K562 (cell line): ENCODE results near the gene EPN3.

Experiments
- ASH1L ChIP-seq: fragments of 450-650 bp; IDR thresholded peaks from 2 replicates; pipeline ENCODE4 v1.6.1; 2018; ENCODE audit warnings: borderline replicate concordance, mild to moderate bottlenecking, low read depth; ENCODE audit not compliant: partially characterized antibody
- CTCF ChIP-seq, 3 experiments: IDR thresholded peaks in 2 of 3; conservative IDR thresholded peaks in 1 of 3; 2 replicates each; pipeline ENCODE4 v1.5.1; 2011 to 2012; ENCODE audit warnings: low read length in 3 of 3, mild to moderate bottlenecking in 3 of 3, control low read depth in 2 of 3, improper control_type of control experiment in 1 of 3, inconsistent platforms in 1 of 3, low read depth in 1 of 3, mixed read lengths in 1 of 3, moderate library complexity in 1 of 3; ENCODE audit not compliant: insufficient read depth in 2 of 3
- EP300 ChIP-seq: IDR thresholded peaks from 2 replicates; pipeline ENCODE4 v1.6.1; 2012; ENCODE audit warnings: low read length, improper control_type of control experiment
- POLR2A ChIP-seq: fragments of 450-650 bp; conservative IDR thresholded peaks from 2 replicates; pipeline ENCODE4 v1.6.1; 2016
- POLR2AphosphoS2 ChIP-seq: IDR thresholded peaks from 2 replicates; pipeline ENCODE4 v1.6.1; 2012; ENCODE audit warnings: low read length, improper control_type of control experiment
- RFX5 ChIP-seq: IDR thresholded peaks from 2 replicates; pipeline ENCODE4 v1.6.1; 2011; ENCODE audit warnings: low read depth, mild to moderate bottlenecking, improper control_type of control experiment, low read length
- THAP7 ChIP-seq: fragments of 250-450 bp; sonication (Bioruptor Pico); IDR thresholded peaks from 2 replicates; pipeline ENCODE4 v1.5.0; 2021
- ZNF609 ChIP-seq: sonication (generic); formaldehyde crosslinking; IDR thresholded peaks from 2 replicates; pipeline ENCODE4 v1.8.1; 2023; ENCODE audit warnings: missing genetic modification reagents, mild to moderate bottlenecking, borderline replicate concordance
- TF ChIP-seq, protein P1 (sequence below): fragments of 250-450 bp; sonication (Bioruptor Pico); IDR thresholded peaks from 2 replicates; pipeline ENCODE4 v1.5.1; 2021; ENCODE audit warnings: mild to moderate bottlenecking
- TF ChIP-seq, protein P2 (sequence below): IDR thresholded peaks from 3 replicates; pipeline ENCODE4 v1.6.1; 2011; ENCODE audit warnings: borderline replicate concordance, mild to moderate bottlenecking, moderate library complexity; ENCODE audit not compliant: insufficient read length; ENCODE audit errors: extremely low read depth
- TF ChIP-seq, protein P3 (sequence below): sonication (generic); formaldehyde crosslinking; IDR thresholded peaks from 2 replicates; pipeline ENCODE4 v1.9.0; 2022; ENCODE audit warnings: mild to moderate bottlenecking, missing genetic modification reagents

- TF ChIP-seq, protein P1, sequence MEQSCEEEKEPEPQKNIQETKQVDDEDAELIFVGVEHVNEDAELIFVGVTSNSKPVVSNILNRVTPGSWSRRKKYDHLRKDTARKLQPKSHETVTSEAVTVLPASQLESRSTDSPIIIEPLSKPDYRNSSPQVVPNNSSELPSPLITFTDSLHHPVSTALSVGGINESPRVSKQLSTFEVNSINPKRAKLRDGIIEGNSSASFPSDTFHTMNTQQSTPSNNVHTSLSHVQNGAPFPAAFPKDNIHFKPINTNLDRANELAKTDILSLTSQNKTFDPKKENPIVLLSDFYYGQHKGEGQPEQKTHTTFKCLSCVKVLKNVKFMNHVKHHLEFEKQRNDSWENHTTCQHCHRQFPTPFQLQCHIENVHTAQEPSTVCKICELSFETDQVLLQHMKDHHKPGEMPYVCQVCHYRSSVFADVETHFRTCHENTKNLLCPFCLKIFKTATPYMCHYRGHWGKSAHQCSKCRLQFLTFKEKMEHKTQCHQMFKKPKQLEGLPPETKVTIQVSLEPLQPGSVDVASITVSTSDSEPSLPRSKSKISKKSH (CRISPR knock-in tag) = no peak
- TF ChIP-seq, protein P2, sequence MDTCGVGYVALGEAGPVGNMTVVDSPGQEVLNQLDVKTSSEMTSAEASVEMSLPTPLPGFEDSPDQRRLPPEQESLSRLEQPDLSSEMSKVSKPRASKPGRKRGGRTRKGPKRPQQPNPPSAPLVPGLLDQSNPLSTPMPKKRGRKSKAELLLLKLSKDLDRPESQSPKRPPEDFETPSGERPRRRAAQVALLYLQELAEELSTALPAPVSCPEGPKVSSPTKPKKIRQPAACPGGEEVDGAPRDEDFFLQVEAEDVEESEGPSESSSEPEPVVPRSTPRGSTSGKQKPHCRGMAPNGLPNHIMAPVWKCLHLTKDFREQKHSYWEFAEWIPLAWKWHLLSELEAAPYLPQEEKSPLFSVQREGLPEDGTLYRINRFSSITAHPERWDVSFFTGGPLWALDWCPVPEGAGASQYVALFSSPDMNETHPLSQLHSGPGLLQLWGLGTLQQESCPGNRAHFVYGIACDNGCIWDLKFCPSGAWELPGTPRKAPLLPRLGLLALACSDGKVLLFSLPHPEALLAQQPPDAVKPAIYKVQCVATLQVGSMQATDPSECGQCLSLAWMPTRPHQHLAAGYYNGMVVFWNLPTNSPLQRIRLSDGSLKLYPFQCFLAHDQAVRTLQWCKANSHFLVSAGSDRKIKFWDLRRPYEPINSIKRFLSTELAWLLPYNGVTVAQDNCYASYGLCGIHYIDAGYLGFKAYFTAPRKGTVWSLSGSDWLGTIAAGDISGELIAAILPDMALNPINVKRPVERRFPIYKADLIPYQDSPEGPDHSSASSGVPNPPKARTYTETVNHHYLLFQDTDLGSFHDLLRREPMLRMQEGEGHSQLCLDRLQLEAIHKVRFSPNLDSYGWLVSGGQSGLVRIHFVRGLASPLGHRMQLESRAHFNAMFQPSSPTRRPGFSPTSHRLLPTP = no peak
- TF ChIP-seq POLR2A = no peak
- TF ChIP-seq CTCF (IDR thresholded peaks at IDR 0.05 in 2 of 3, conservative IDR thresholded peaks at IDR 0.05 in 1 of 3; ENCODE audit: insufficient read depth in 2 of 3, low read depth in 1 of 3, low read length in 3 of 3) = no peak
- no peak for TF ChIP-seq POLR2AphosphoS2
- TF ChIP-seq ASH1L = no peak
- TF ChIP-seq, protein P3, sequence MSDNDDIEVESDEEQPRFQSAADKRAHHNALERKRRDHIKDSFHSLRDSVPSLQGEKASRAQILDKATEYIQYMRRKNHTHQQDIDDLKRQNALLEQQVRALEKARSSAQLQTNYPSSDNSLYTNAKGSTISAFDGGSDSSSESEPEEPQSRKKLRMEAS (CRISPR knock-in tag) = no peak
- no peak for TF ChIP-seq ZNF609 (CRISPR knock-in tag)
- no peak for TF ChIP-seq RFX5
- TF ChIP-seq THAP7 = no peak
- no peak for TF ChIP-seq EP300
Observed at GRCh38 chr17:50517504-50518383, 14.8 kb upstream of the EPN3 start.
